Fibroblast of lung (primary cell): ENCODE data around the gene DPH7. TPM values are rescaled to one million over a fixed set of nuclear protein-coding genes. Genes with fewer than 3 reads are reported as not detected.

Source experiments
- DNase-seq, 2 donors: peaks; one replicate each; pipeline versions ENCODE4 v3.0.0 to v3.0.0-alpha.2; 2010; ENCODE audit warnings: low read depth in 2 of 2
- H2AFZ ChIP-seq: 2 replicates; pipeline ENCODE4 v1.5.1; 2012; ENCODE audit warnings: low read length, control low read depth, inconsistent platforms
- H3K27ac ChIP-seq: 2 replicates; pipeline ENCODE4 v1.5.1; 2011; ENCODE audit warnings: low read length, control low read depth; ENCODE audit not compliant: insufficient read depth
- H3K27me3 ChIP-seq: 2 replicates; pipeline ENCODE4 v1.5.1; 2011; ENCODE audit warnings: mild to moderate bottlenecking, low read length; ENCODE audit not compliant: control insufficient read depth, insufficient read depth
- H3K36me3 ChIP-seq: 2 replicates; pipeline ENCODE4 v1.5.1; 2011; ENCODE audit warnings: low read length; ENCODE audit not compliant: control insufficient read depth, insufficient read depth
- H3K4me1 ChIP-seq: 2 replicates; pipeline ENCODE4 v1.5.1; 2011; ENCODE audit warnings: low read length; ENCODE audit not compliant: control insufficient read depth, insufficient read depth; ENCODE audit errors: extremely low read depth
- H3K4me2 ChIP-seq: 2 replicates; pipeline ENCODE4 v1.5.1; 2011; ENCODE audit warnings: low read length, control low read depth; ENCODE audit not compliant: insufficient read depth; ENCODE audit errors: extremely low read depth
- H3K4me3 ChIP-seq, 4 experiments: fragments of 200-600 bp in 1 of 4; sonication (generic) in 1 of 4; replicated peaks in 1 of 4; 2 replicates each; pipeline ENCODE4 v1.5.1; 2011 to 2016; ENCODE audit warnings: low read length in 4 of 4, low read depth in 3 of 4, mild to moderate bottlenecking in 3 of 4, control low read depth in 2 of 4, inconsistent platforms in 1 of 4, mixed read lengths in 1 of 4; ENCODE audit not compliant: insufficient read depth in 1 of 4; ENCODE audit errors: control extremely low read depth in 1 of 4
- H3K79me2 ChIP-seq: 2 replicates; pipeline ENCODE4 v1.5.1; 2012; ENCODE audit warnings: mild to moderate bottlenecking, low read length, inconsistent platforms; ENCODE audit not compliant: control insufficient read depth, insufficient read depth
- H3K9ac ChIP-seq: 2 replicates; pipeline ENCODE4 v1.5.1; 2011; ENCODE audit warnings: mild to moderate bottlenecking, low read length, control low read depth; ENCODE audit not compliant: insufficient read depth
- H3K9me3 ChIP-seq: 2 replicates; pipeline ENCODE4 v1.5.1; 2012; ENCODE audit warnings: low read depth, low read length; ENCODE audit not compliant: control insufficient read depth, insufficient read depth
- H4K20me1 ChIP-seq: 2 replicates; pipeline ENCODE4 v1.5.1; 2011; ENCODE audit warnings: low read length; ENCODE audit not compliant: control insufficient read depth, insufficient read depth; ENCODE audit errors: extremely low read depth
- EZH2 ChIP-seq: IDR thresholded peaks from 2 replicates; pipeline ENCODE4 v1.5.1; 2012; ENCODE audit warnings: low read length, control low read depth, mild to moderate bottlenecking; ENCODE audit errors: missing control alignments
- polyA plus RNA-seq, 2 donors: library from polyadenylated mRNA; depleted of rRNA in 1 of 2; stranded (reverse) in 1 of 2; unstranded in 1 of 2; fragments of >200 nt; gene quantifications; 2 replicates each; pipeline ENCODE4 v1.2.1, GENCODE V29; 2011 to 2012; ENCODE audit warnings: missing spikeins in 1 of 2
- total RNA-seq: library from RNA; depleted of rRNA; stranded (reverse); fragments of >200 nt; gene quantifications from 2 replicates; pipeline ENCODE4 v1.2.1, GENCODE V29; 2014
- TF ChIP-seq, protein P1 (sequence below), 2 donors: IDR thresholded peaks in 1 of 2; conservative IDR thresholded peaks in 1 of 2; 1 replicate in 1 of 2; 2 replicates in 1 of 2; pipeline ENCODE4 v1.5.1; 2011 to 2012; ENCODE audit warnings: low read length in 2 of 2, control low read depth in 1 of 2, inconsistent platforms in 1 of 2, low read depth in 1 of 2, mild to moderate bottlenecking in 1 of 2

The DPH7 gene
- total and polyA plus RNA-seq, 2 donors (not counting 1 experiment from before 2014, with no cell fraction given), result 15.7 to 20.6 TPM

DNA sequence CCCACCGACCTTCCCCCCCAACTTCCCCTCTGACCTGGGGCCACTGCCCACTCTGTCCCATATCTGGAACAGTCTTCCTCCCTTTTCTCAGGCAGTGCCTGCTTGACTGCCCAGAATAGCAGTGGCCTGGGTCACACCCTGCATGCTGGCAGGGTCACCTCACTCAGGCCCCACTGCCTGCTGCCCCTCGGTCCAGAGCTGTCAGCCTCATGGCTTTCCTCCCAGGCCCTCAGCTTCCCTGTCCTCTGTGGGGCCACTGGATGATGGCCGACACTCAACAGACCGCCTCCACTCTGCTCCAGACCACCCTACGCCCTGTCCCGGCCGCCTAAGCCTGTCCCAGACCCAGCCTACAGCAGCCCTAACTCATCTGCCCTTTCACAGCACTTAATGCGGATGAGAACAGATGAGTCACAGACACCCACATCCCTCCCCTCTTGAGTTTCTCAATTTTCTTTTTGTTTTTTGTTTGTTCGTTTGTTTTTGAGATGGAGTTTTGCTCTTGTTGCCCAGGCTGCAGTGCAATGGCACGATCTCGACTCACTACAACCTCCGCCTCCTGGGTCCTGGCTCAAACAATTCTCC, 34.5 kb downstream of the DPH7 start:
- Histone ChIP-seq H3K4me1 (no peaks in the 10 kb centered on the region), H3K9me3 (no peaks in the 10 kb centered on the region), H3K9ac (no peak overlapping the region), H3K27me3 (no peaks in the 10 kb centered on the region), H3K4me3 (no peak overlapping the region), H3K27ac (no peak overlapping the region), H3K4me2 (no peak overlapping the region), H4K20me1 (no peaks in the 10 kb centered on the region), H3K36me3 (no peaks in the 10 kb centered on the region), H3K79me2 (no peaks in the 10 kb centered on the region), H2AFZ (no peak overlapping the region)
- peak; percentile 37 to 38 for DNase-seq
- TF ChIP-seq, protein P1, sequence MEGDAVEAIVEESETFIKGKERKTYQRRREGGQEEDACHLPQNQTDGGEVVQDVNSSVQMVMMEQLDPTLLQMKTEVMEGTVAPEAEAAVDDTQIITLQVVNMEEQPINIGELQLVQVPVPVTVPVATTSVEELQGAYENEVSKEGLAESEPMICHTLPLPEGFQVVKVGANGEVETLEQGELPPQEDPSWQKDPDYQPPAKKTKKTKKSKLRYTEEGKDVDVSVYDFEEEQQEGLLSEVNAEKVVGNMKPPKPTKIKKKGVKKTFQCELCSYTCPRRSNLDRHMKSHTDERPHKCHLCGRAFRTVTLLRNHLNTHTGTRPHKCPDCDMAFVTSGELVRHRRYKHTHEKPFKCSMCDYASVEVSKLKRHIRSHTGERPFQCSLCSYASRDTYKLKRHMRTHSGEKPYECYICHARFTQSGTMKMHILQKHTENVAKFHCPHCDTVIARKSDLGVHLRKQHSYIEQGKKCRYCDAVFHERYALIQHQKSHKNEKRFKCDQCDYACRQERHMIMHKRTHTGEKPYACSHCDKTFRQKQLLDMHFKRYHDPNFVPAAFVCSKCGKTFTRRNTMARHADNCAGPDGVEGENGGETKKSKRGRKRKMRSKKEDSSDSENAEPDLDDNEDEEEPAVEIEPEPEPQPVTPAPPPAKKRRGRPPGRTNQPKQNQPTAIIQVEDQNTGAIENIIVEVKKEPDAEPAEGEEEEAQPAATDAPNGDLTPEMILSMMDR (conservative IDR thresholded peaks at IDR 0.05 in 1 of 2, IDR thresholded peaks at IDR 0.05 in 1 of 2; ENCODE audit: low read depth in 1 of 2, low read length in 2 of 2), result no peak
- TF ChIP-seq EZH2, result no peak

DNA sequence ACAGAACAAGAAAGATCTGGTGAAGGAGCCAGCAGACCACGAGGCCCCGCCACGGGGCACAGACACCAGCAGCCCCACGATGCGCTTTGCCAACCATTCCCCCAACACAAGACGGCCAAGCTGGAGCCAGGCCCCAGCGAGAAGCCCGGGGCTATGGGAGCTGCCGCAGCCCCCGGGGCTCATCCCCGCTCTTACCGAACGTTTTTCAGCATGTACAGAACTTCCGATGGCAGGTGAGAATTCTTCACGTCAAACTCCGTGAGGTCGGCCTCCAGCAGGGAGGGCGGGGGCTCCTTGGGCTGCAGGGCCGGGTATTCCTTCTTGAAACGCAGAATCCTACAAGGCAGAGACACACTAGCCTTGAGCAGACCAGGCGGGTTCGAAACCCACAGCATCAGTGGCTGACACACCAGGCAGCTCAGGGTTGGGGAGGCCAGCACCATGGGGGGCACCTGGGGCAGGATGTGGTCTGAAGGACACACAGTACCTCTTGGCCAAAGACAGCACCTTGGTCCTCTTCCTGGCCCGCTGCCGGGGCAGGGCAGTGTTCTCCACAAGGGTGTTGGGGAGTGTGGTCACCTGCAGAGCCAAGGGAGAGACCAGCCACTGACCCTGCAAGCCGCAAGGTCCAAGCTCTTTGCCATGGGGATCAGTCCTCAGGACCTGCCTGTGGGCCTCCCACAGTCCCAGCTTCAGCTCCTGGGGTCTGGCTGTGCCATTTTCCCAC, 35.3 kb downstream of the DPH7 start:
- no peak overlapping the region for H2AFZ ChIP-seq
- H3K27ac ChIP-seq, result no peak overlapping the region
- H4K20me1 ChIP-seq, result no peaks in the 10 kb centered on the region
- H3K27me3 ChIP-seq, result no peaks in the 10 kb centered on the region
- no peak overlapping the region for H3K4me2 ChIP-seq
- no peaks in the 10 kb centered on the region for H3K79me2 ChIP-seq
- TF ChIP-seq, protein P1 (conservative IDR thresholded peaks at IDR 0.05 in 1 of 2, IDR thresholded peaks at IDR 0.05 in 1 of 2; ENCODE audit: low read depth in 1 of 2, low read length in 2 of 2), result no peak
- no peak for TF ChIP-seq EZH2
- no peaks in the 10 kb centered on the region for H3K9me3 ChIP-seq
- no peaks in the 10 kb centered on the region for H3K36me3 ChIP-seq
- no peak overlapping the region for H3K4me3 ChIP-seq
- no peak overlapping the region for H3K9ac ChIP-seq
- no peaks in the 10 kb centered on the region for H3K4me1 ChIP-seq
- no peak for DNase-seq

DNA sequence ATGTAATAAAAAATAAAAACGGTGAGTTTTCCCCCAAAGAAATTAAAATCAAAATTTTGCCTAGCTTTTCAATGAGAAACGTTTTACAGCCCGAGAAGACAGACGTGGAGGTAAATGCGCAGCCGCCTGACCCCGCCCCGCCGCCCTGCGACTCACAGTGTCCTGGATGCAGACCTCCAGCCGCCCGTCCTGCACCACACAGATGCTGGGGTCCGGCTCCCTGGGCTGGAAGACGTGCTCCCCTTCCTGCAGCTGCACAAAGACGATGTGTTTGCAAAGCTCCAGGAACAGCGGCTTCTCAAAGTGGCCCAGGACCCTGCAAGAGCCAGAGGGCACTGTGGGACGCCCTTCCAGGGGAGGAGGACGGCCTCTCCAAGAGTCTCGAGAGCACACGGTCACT, 36.2 kb downstream of the DPH7 start:
- Histone ChIP-seq H3K4me2 (no peak overlapping the region), H3K27me3 (no peaks in the 10 kb centered on the region), H2AFZ (no peak overlapping the region), H3K36me3 (no peaks in the 10 kb centered on the region), H3K79me2 (no peaks in the 10 kb centered on the region), H3K27ac (no peak overlapping the region), H4K20me1 (no peaks in the 10 kb centered on the region), H3K9ac (no peak overlapping the region), H3K4me1 (no peaks in the 10 kb centered on the region), H3K9me3 (no peaks in the 10 kb centered on the region), H3K4me3 (no peak overlapping the region)
- TF ChIP-seq, protein P1 (conservative IDR thresholded peaks at IDR 0.05 in 1 of 2, IDR thresholded peaks at IDR 0.05 in 1 of 2; ENCODE audit: low read depth in 1 of 2, low read length in 2 of 2), result no peak
- no peak for TF ChIP-seq EZH2
- no peak for DNase-seq
